ENCODE data around the gene CNIH4.

- TF ChIP-seq POLR2AphosphoS5 (IDR thresholded peaks at IDR 0.05; ENCODE audit: low read depth, low read length) (no peak), POLR2A (IDR thresholded peaks at IDR 0.05; ENCODE audit: low read depth, low read length) (no peak), POU2F2 (IDR thresholded peaks at IDR 0.05; ENCODE audit: low read depth, low read length) (no peak), TAF1 (IDR thresholded peaks at IDR 0.05; ENCODE audit: low read depth, low read length) (no peak)
These were observed 23.3 kb upstream of the CNIH4 start for GRCh38 chr1:224333309-224333926.
